Adrenal gland (tissue), 12 donors: ENCODE data around the gene ABO. TPM values are rescaled to one million over a fixed set of nuclear protein-coding genes. Genes with fewer than 3 reads are reported as not detected.
"Not testable (repeated sequence)": the region's sequence is repeated elsewhere in the genome, so short reads cannot be mapped to it uniquely, and the experiment has no call there.

ENCODE experiments used
- DNase-seq, 7 donors: peaks; one replicate each; pipeline ENCODE4 v3.0.0-alpha.2; 2019 to 2020
- H3K27ac ChIP-seq, 5 donors: fragments of 200-600 bp; sonication (generic) in 4 of 5; 1 replicate in 3 of 5; 2 replicates in 2 of 5; pipeline versions ENCODE4 v1.5.1 to v1.8.0; 2016 to 2020; ENCODE audit warnings: mild to moderate bottlenecking in 1 of 5
- H3K27me3 ChIP-seq: fragments of 200-600 bp; 2 replicates; pipeline ENCODE4 v1.8.0; 2021
- H3K36me3 ChIP-seq, 2 donors: fragments of 200-600 bp; replicated peaks in 1 of 2; 1 replicate in 1 of 2; 2 replicates in 1 of 2; pipeline versions ENCODE4 v1.5.1 to v1.8.0; 2018 to 2022
- H3K4me1 ChIP-seq, 2 donors: fragments of 200-600 bp; replicated peaks in 1 of 2; 1 replicate in 1 of 2; 2 replicates in 1 of 2; pipeline versions ENCODE4 v1.5.1 to v1.8.0; 2018 to 2021
- H3K4me3 ChIP-seq, 4 donors: fragments of 200-600 bp; sonication (generic) in 3 of 4; one replicate each; pipeline ENCODE4 v1.5.1; 2016 to 2018
- H3K9me3 ChIP-seq, 3 donors: fragments of 200-600 bp; sonication (generic) in 1 of 3; replicated peaks in 1 of 3; 1 replicate in 2 of 3; 2 replicates in 1 of 3; pipeline versions ENCODE4 v1.5.1 to v1.8.0; 2016 to 2021
- POLR2A ChIP-seq, 2 donors: fragments of 450-650 bp; IDR thresholded peaks; one replicate each; pipeline ENCODE4 v1.6.1; 2017; ENCODE audit warnings: antibody characterized with exemption in 2 of 2, mild to moderate bottlenecking in 2 of 2, moderate library complexity in 1 of 2
- WGBS, 4 donors: extraction: QIAGEN DNeasy Blood & Tissue Kit in 2 of 4; methylation state at CpG; one replicate each; pipeline versions ENCODE4 v1.1.5 to v1.1.7; 2013 to 2017; 5-methylcytosine and 5-hydroxymethylcytosine counted together
- intact Hi-C, 2 donors: fragments of 100-400 bp; cut with DNase I; formaldehyde crosslinking; loops; one replicate each; pipeline versions ENCODE4 v1.14.1 to v1.15.0; 2022 to 2023
- polyA plus RNA-seq, 3 donors: library from polyadenylated mRNA; stranded (reverse); fragments of 200-250 nt in 2 of 3; fragments of 350-450 nt in 1 of 3; fragmentation: Illumina TruSeq in 1 of 3; extraction: RNeasy Lipid Tissue Mini Kit (QIAGEN cat#74804) in 1 of 3; gene quantifications; one replicate each; pipeline ENCODE4 v1.2.3, GENCODE V29; 2013 to 2014
- total RNA-seq, 9 donors: library from RNA; depleted of rRNA in 4 of 9; stranded (reverse); fragments of >200 nt in 4 of 9; fragments of 120-200 nt in 1 of 9; fragmentation: NEBNext Ultra II Directional in 1 of 9; extraction: Animal tissue kit (Norgen Biotek cat#: 25700) in 1 of 9; gene quantifications; one replicate each; pipeline versions ENCODE4 v1.1.0 to v1.2.4, GENCODE V29; 2013 to 2023
- TF ChIP-seq, protein P1 (sequence below), 6 experiments: fragments of 450-650 bp in 4 of 6; fragments of 200-600 bp in 2 of 6; sonication (generic) in 1 of 6; IDR thresholded peaks; 1 replicate in 5 of 6; 2 replicates in 1 of 6; pipeline versions ENCODE4 v1.5.1 to v1.8.0; 2016 to 2021; ENCODE audit warnings: antibody characterized with exemption in 6 of 6, mild to moderate bottlenecking in 2 of 6, moderate library complexity in 1 of 6
- donor health status: healthy with polysubstance abuse.
- donor health status: Bipolar disorder and iron deficiency.
- donor health status: DM: yes; HTN: yes; CAD: no.
- donor health status: DM: no; HTN: no; CAD: no.
- donor health status: DM: no; HTN: no; CAD: no.
- donor health status: DM: yes; HTN: yes; CAD: no.

Gene ABO
- total and polyA plus RNA-seq, 12 donors = 2.9 to 43.1 (median 18.6) TPM

DNA sequence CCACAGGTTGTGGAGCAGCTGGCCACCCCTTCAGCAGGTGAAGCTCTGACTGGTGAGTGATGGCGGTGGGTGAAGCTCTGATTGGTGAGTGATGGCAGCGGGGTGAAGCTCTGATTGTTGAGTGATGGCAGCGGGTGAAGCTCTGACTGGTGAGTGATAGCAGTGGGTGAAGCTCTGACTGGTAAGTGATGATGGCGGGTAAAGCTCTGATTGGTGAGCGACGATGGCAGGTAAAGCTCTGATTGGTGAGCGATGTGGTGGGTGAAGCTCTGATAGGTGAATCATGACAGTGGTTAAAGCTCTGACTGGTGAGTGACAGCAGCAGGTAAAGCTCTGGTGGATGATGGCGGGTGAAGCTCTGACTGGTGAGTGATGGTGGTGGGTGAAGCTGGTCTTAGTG, 9.4 kb upstream of the ABO start:
- Histone ChIP-seq H3K4me3 (no peak overlapping the region), H3K4me1 (no peaks in the 10 kb centered on the region), H3K36me3 (no peaks in the 10 kb centered on the region), H3K27me3 (no peaks in the 10 kb centered on the region), H3K27ac (no peak overlapping the region), H3K9me3 (no peaks in the 10 kb centered on the region)
- peak in 2 of 7 donors; percentile 5 to 23 for DNase-seq
- WGBS, 4 donors = 90 to 94% (median 92%) methylated on average over 8 of the region's 8 CpGs
- TF ChIP-seq POLR2A (IDR thresholded peaks at IDR 0.05) = no peak
- TF ChIP-seq, protein P1, sequence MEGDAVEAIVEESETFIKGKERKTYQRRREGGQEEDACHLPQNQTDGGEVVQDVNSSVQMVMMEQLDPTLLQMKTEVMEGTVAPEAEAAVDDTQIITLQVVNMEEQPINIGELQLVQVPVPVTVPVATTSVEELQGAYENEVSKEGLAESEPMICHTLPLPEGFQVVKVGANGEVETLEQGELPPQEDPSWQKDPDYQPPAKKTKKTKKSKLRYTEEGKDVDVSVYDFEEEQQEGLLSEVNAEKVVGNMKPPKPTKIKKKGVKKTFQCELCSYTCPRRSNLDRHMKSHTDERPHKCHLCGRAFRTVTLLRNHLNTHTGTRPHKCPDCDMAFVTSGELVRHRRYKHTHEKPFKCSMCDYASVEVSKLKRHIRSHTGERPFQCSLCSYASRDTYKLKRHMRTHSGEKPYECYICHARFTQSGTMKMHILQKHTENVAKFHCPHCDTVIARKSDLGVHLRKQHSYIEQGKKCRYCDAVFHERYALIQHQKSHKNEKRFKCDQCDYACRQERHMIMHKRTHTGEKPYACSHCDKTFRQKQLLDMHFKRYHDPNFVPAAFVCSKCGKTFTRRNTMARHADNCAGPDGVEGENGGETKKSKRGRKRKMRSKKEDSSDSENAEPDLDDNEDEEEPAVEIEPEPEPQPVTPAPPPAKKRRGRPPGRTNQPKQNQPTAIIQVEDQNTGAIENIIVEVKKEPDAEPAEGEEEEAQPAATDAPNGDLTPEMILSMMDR (IDR thresholded peaks at IDR 0.05) = no peak
- intact Hi-C loops = no loop called here

DNA sequence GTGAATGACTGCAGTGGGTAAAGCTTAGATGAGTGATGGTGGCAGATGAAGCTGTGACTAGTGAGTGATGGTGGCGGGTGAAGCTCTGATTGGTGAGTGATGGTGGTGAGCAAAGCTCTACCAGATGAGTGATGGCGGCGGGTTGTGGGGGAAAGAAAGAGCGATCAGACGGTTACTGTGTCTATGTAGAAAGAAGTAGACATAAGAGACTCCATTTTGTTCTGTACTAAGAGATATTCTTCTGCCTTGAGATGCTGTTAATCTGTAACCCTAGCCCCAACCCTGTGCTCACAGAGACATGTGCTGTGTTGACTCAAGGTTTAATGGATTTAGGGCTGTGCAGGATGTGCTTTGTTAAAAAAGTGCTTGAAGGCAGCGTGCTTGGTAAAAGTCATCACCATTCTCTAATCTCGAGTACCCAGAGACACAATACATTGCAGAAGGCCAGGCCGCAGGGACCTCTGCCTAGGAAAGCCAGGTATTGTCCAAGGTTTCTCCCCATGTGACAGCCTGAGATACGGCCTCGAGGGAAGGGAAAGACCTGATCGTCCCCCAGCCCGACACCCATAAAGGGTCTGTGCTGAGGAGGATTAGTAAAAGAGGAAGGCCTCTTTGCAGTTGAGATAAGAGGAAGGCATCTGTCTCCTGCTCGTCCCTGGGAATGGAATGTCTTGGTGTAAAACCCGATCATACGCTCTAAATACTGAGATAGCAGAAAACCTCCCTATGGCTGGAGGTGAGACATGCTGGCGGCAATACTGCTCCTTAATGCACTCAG, 8.4 kb upstream of the ABO start:
- H3K4me1 ChIP-seq, H3K9me3 ChIP-seq, H3K27me3 ChIP-seq, H3K36me3 ChIP-seq, H3K27ac ChIP-seq, H3K4me3 ChIP-seq, intact Hi-C loops: not testable (repeated sequence)
- peak in 2 of 7 donors; percentile 5 to 17 for DNase-seq
- 79 to 89% (median 85%) methylated on average over 16 of the region's 16 CpGs for WGBS, 4 donors

DNA sequence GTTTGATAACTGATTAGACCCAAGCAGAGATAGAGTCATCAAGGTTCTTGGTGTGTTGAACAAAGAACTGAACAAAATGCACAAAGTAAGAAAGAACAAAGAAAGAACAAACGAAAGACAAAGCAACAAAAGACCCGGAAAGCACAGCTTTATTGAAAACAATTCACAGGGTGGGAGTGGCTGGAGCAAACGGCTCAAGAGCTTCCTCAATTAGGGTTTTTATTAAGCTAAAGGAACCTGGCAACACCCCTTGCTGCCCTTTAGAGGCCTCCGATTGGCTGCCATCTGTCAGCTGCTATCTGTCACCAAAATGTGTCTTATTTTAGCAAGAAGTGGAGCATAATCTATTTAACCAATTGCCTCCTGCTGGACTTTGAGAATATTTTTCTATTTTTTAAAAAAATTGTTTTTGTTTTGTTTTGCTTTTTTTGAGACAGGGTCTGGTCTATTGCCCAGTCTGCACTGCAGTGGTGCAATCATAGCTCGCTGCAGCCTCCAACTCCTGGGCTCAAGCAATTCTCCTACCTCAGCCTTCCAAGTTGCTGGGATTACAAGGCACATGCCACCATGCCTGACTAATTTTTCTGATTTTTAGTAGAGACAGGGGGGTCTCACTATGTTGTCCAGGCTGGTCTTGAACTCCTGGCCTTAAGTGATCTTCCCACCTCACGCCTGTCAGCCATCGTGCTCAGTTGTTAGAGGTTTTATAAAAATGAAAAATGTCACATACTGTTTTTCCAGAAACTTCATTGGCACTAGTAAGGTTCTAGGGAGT, 7.7 kb upstream of the ABO start:
- no peak overlapping the region for H3K4me3 ChIP-seq
- H3K4me1 ChIP-seq = no peaks in the 10 kb centered on the region
- no peaks in the 10 kb centered on the region for H3K36me3 ChIP-seq
- DNase-seq = peak in 2 of 7 donors; percentile 3 to 31
- WGBS, 4 donors = 73 to 77% (median 75%) methylated on average over 7 of the region's 7 CpGs
- H3K27ac ChIP-seq = no peak overlapping the region
- no peak for TF ChIP-seq POLR2A (IDR thresholded peaks at IDR 0.05)
- TF ChIP-seq, protein P1 (IDR thresholded peaks at IDR 0.05) = no peak
- intact Hi-C loops = no loop called here
- H3K27me3 ChIP-seq = no peaks in the 10 kb centered on the region
- no peaks in the 10 kb centered on the region for H3K9me3 ChIP-seq

DNA sequence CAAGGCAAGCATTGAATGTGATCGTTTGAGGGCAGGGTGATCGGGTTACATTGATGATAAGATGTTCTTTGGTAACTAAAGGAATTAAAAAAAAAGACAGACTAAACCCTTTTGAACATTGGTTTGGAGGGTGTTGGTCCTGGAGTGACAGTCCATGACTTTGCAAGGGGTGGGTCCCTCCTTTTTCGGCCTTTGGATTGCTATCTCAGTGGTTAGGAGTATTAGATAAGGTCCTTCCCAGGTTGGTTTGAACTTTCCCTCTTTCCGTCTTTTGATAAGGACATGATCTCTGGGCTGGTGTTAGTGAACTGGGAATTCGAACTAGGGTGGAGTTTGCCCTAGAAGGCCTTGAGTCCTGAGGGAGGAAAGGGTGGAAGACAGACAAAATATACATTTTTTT, 5.4 kb upstream of the ABO start:
- H3K4me1 ChIP-seq = no peaks in the 10 kb centered on the region
- 75 to 80% (median 79%) methylated on average over 5 of the region's 5 CpGs for WGBS, 4 donors
- H3K36me3 ChIP-seq = no peaks in the 10 kb centered on the region
- no peak for TF ChIP-seq POLR2A (IDR thresholded peaks at IDR 0.05)
- TF ChIP-seq, protein P1 (IDR thresholded peaks at IDR 0.05) = no peak
- no peak overlapping the region for H3K27ac ChIP-seq
- no peak overlapping the region for H3K4me3 ChIP-seq
- H3K27me3 ChIP-seq = peaks cover 5% of the 10 kb centered on the region
- DNase-seq = no peak
- H3K9me3 ChIP-seq = no peaks in the 10 kb centered on the region
- intact Hi-C loops = no loop called here
